T-helper 9 cell (primary cell): Measurements from ENCODE around the gene OR56A3.
"Not testable (repeated sequence)": the region's sequence is repeated elsewhere in the genome, so short reads cannot be mapped to it uniquely, and the experiment has no call there.

ENCODE experiments used
- DNase-seq: peaks from one replicate; pipeline ENCODE4 v3.0.0-alpha.2; 2020
- total RNA-seq, 2 donors: gene quantifications; one replicate each; lab custom pipeline; 2026; lab: John Stamatoyannopoulos, UW

OR56A3 gene
- total RNA-seq: 0 reads per million in 2 donors

- DNase-seq: no peak
These were observed at the start of gene OR56A3 for GRCh38 chr11:5941951-5942350. Gene OR56A3 (plus strand): TSS chr11:5942251. CDS start chr11:5947347, 5,096 bp downstream.

GRCh38 chr11:5892908-5893307 is 49.1 kb upstream of the OR56A3 start, which contains the start of gene OR52E5:
Gene OR52E5 (plus strand): TSS chr11:5893208. CDS start chr11:5900777, 7,569 bp downstream.
- no peak for DNase-seq

GRCh38 chr11:5899534-5899933 is 42.5 kb upstream of the OR56A3 start:
- DNase-seq: no peak

- DNase-seq: no peak
These were observed 31.5 kb upstream of the OR56A3 start for GRCh38 chr11:5910540-5910939.

GRCh38 chr11:5922749-5923426 is 19.2 kb upstream of the OR56A3 start:
- DNase-seq: no peak

- DNase-seq: no peak
These were observed 18.6 kb upstream of the OR56A3 start for GRCh38 chr11:5923427-5923776.

GRCh38 chr11:5923794-5924193 is 18.3 kb upstream of the OR56A3 start:
- no peak for DNase-seq

GRCh38 chr11:5928271-5928670 is 13.8 kb upstream of the OR56A3 start:
- DNase-seq: no peak

GRCh38 chr11:5928811-5929210 is 13.2 kb upstream of the OR56A3 start:
- no peak for DNase-seq

GRCh38 chr11:5929571-5930368 is 12.3 kb upstream of the OR56A3 start:
- no peak for DNase-seq

GRCh38 chr11:5930614-5931013 is 11.4 kb upstream of the OR56A3 start:
- no peak for DNase-seq

- DNase-seq: no peak
These were observed 11.0 kb upstream of the OR56A3 start for GRCh38 chr11:5931061-5931460.

- no peak for DNase-seq
These were observed 9.4 kb upstream of the OR56A3 start for GRCh38 chr11:5932671-5933070.

- no peak for DNase-seq
These were observed 8.9 kb upstream of the OR56A3 start for GRCh38 chr11:5933116-5933515.

- no peak for DNase-seq
These were observed 4.0 kb upstream of the OR56A3 start for GRCh38 chr11:5937868-5938602.

- no peak for DNase-seq
These were observed 3.5 kb upstream of the OR56A3 start for GRCh38 chr11:5938603-5938965.

GRCh38 chr11:5940748-5941147 is 1.3 kb upstream of the OR56A3 start:
- no peak for DNase-seq

GRCh38 chr11:5955586-5955985 is 13.5 kb downstream of the OR56A3 start:
- no peak for DNase-seq

- DNase-seq: not testable (repeated sequence)
These were observed 18.8 kb downstream of the OR56A3 start for GRCh38 chr11:5960704-5961320.

- no peak for DNase-seq
These were observed 24.9 kb downstream of the OR56A3 start for GRCh38 chr11:5966958-5967357.

GRCh38 chr11:5967708-5968107 is 25.7 kb downstream of the OR56A3 start:
- no peak for DNase-seq

GRCh38 chr11:5968394-5968793 is 26.3 kb downstream of the OR56A3 start, which contains the start of gene OR56A5:
Gene OR56A5 (minus strand): TSS chr11:5968494. CDS start chr11:5968494, 0 bp downstream.
- no peak for DNase-seq

GRCh38 chr11:5973530-5973929 is 31.5 kb downstream of the OR56A3 start:
- no peak for DNase-seq
